ENCODE measurements around the gene SORBS1. TPM values are rescaled to one million over a fixed set of nuclear protein-coding genes. Genes with fewer than 3 reads are reported as not detected.
A peak's percentile ranks its signal among the peaks of the same experiment; 100 is the strongest.

The SORBS1 gene
- total and polyA plus RNA-seq, 2 of the 13 experiments (the other 11 are each of a cell fraction or from before 2014, with no cell fraction given): 16.8 to 39.8 TPM

GRCh38 chr10:95282107-95282506 is 279.1 kb downstream of the SORBS1 start (continued):
- TF ChIP-seq ZFP37 (CRISPR knock-in tag; IDR thresholded peaks at IDR 0.05; ENCODE audit: borderline replicate concordance) (no peak), REXO4 (CRISPR knock-in tag; IDR thresholded peaks at IDR 0.05; ENCODE audit: borderline replicate concordance) (no peak), ZNF292 (CRISPR knock-in tag; IDR thresholded peaks at IDR 0.05; ENCODE audit: borderline replicate concordance, low read depth) (peak; percentile 23; the same call in 1 of the 2 replicates), POGK (CRISPR knock-in tag; conservative IDR thresholded peaks at IDR 0.05) (no peak), ZNF441 (CRISPR knock-in tag; IDR thresholded peaks at IDR 0.05; ENCODE audit: borderline replicate concordance) (no peak), THAP11 (CRISPR knock-in tag; IDR thresholded peaks at IDR 0.05) (0 out of 2 replicates have a peak, but pooled peaks have one; percentile 16), SMAD9 (CRISPR knock-in tag; IDR thresholded peaks at IDR 0.05) (no peak), ZNF224 (CRISPR knock-in tag; IDR thresholded peaks at IDR 0.05) (no peak), ZFAT (CRISPR knock-in tag; conservative IDR thresholded peaks at IDR 0.05) (no peak), SAP130 (CRISPR knock-in tag; IDR thresholded peaks at IDR 0.05; ENCODE audit: low read depth) (peak; percentile 42; the same call in 1 of the 2 replicates), NR2F6 (IDR thresholded peaks at IDR 0.05) (0 out of 2 replicates have a peak, but pooled peaks have one; percentile 9), NR2F6 (CRISPR knock-in tag; IDR thresholded peaks at IDR 0.05) (no peak), ZNF792 (CRISPR knock-in tag; IDR thresholded peaks at IDR 0.05) (no peak), GMEB2 (CRISPR knock-in tag; IDR thresholded peaks at IDR 0.05; ENCODE audit: low read depth) (no peak), ZNF768 (CRISPR knock-in tag; IDR thresholded peaks at IDR 0.05) (no peak), FOSL2 (CRISPR knock-in tag; IDR thresholded peaks at IDR 0.05) (peak; percentile 66), ERF (CRISPR knock-in tag; IDR thresholded peaks at IDR 0.05) (no peak), SIX4 (CRISPR knock-in tag; IDR thresholded peaks at IDR 0.05) (no peak), JARID2 (CRISPR knock-in tag; IDR thresholded peaks at IDR 0.05; ENCODE audit: insufficient replicate concordance) (no peak), CBX2 (IDR thresholded peaks at IDR 0.05; ENCODE audit: low read depth, low read length) (no peak), CBX2 (CRISPR knock-in tag; IDR thresholded peaks at IDR 0.05; ENCODE audit: low read depth) (no peak), DBP (CRISPR knock-in tag; IDR thresholded peaks at IDR 0.05; ENCODE audit: not compliant biosample characterization) (no peak), ZNF713 (CRISPR knock-in tag; IDR thresholded peaks at IDR 0.05) (no peak), MAFF (IDR thresholded peaks at IDR 0.05; ENCODE audit: low read depth, low read length) (0 out of 2 replicates have a peak, but pooled peaks have one; percentile 11)
- TF ChIP-seq, protein P1, sequence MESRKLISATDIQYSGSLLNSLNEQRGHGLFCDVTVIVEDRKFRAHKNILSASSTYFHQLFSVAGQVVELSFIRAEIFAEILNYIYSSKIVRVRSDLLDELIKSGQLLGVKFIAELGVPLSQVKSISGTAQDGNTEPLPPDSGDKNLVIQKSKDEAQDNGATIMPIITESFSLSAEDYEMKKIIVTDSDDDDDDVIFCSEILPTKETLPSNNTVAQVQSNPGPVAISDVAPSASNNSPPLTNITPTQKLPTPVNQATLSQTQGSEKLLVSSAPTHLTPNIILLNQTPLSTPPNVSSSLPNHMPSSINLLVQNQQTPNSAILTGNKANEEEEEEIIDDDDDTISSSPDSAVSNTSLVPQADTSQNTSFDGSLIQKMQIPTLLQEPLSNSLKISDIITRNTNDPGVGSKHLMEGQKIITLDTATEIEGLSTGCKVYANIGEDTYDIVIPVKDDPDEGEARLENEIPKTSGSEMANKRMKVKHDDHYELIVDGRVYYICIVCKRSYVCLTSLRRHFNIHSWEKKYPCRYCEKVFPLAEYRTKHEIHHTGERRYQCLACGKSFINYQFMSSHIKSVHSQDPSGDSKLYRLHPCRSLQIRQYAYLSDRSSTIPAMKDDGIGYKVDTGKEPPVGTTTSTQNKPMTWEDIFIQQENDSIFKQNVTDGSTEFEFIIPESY (CRISPR knock-in tag; IDR thresholded peaks at IDR 0.05): no peak
- TF ChIP-seq, protein P2, sequence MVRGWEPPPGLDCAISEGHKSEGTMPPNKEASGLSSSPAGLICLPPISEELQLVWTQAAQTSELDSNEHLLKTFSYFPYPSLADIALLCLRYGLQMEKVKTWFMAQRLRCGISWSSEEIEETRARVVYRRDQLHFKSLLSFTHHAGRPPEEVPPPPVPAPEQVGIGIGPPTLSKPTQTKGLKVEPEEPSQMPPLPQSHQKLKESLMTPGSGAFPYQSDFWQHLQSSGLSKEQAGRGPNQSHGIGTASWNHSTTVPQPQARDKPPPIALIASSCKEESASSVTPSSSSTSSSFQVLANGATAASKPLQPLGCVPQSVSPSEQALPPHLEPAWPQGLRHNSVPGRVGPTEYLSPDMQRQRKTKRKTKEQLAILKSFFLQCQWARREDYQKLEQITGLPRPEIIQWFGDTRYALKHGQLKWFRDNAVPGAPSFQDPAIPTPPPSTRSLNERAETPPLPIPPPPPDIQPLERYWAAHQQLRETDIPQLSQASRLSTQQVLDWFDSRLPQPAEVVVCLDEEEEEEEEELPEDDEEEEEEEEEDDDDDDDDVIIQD (CRISPR knock-in tag; IDR thresholded peaks at IDR 0.05; ENCODE audit: low read depth): 0 out of 2 replicates have a peak, but pooled peaks have one; percentile 30
